GM18526 (cell line): ENCODE results near the gene EMX1.

Experiments used
- POLR2A ChIP-seq: IDR thresholded peaks from 3 replicates; pipeline ENCODE4 v1.6.1; 2011; ENCODE audit not compliant: insufficient read length; ENCODE audit errors: extremely low read depth

EMX1 gene

GRCh38 chr2:72965770-72966450 lies 48.6 kb downstream of the EMX1 start:
- TF ChIP-seq POLR2A, result no peak

GRCh38 chr2:72968286-72968685 lies 51.0 kb downstream of the EMX1 start:
- no peak for TF ChIP-seq POLR2A

GRCh38 chr2:72969706-72970105 lies 52.4 kb downstream of the EMX1 start:
- no peak for TF ChIP-seq POLR2A

GRCh38 chr2:72971036-72971435 lies 53.7 kb downstream of the EMX1 start:
- TF ChIP-seq POLR2A, result no peak

- no peak for TF ChIP-seq POLR2A
These were observed 55.2 kb downstream of the EMX1 start for GRCh38 chr2:72972352-72973136.

- no peak for TF ChIP-seq POLR2A
These were observed 55.8 kb downstream of the EMX1 start for GRCh38 chr2:72973137-72973535.

GRCh38 chr2:72973566-72974435 lies 56.5 kb downstream of the EMX1 start:
- TF ChIP-seq POLR2A, result no peak

- TF ChIP-seq POLR2A, result no peak
These were observed 57.1 kb downstream of the EMX1 start for GRCh38 chr2:72974436-72974754.

- TF ChIP-seq POLR2A, result no peak
These were observed 57.7 kb downstream of the EMX1 start for GRCh38 chr2:72975017-72975416.

- no peak for TF ChIP-seq POLR2A
These were observed 62.6 kb downstream of the EMX1 start for GRCh38 chr2:72979896-72980295.

GRCh38 chr2:72980535-72981217 lies 63.4 kb downstream of the EMX1 start:
- no peak for TF ChIP-seq POLR2A

- no peak for TF ChIP-seq POLR2A
These were observed 64.2 kb downstream of the EMX1 start for GRCh38 chr2:72981536-72981935.

GRCh38 chr2:72982219-72982618 lies 64.9 kb downstream of the EMX1 start:
- no peak for TF ChIP-seq POLR2A

- TF ChIP-seq POLR2A, result no peak
These were observed 65.6 kb downstream of the EMX1 start for GRCh38 chr2:72982781-72983499.
